IMR-90 (cell line): ENCODE data around the gene PHC3. TPM values are rescaled to one million over a fixed set of nuclear protein-coding genes. Genes with fewer than 3 reads are reported as not detected.

Experiments used
- ATAC-seq: fragments of 200-7000 bp; cut with Tn5 transposase; 2 replicates; pipeline ENCODE4 v1.9.1; 2020; ENCODE audit warnings: low read depth, mild to moderate bottlenecking, moderate library complexity
- BruUV-seq: library from RNA; stranded (reverse); fragments of 400-500 nt; replicated peaks from 2 replicates; lab custom pipeline; 2021; lab: Mats Ljungman, UMichigan
- CTCF ChIA-PET: fragments of 300-600 bp; formaldehyde crosslinking; extraction: SDS; loops from one replicate; lab custom pipeline; 2021; ENCODE audit warnings: antibody characterized with exemption; lab: Yijun Ruan, JAX
- POLR2A ChIA-PET: fragments of 300-600 bp; sonication (Branson Sonifier 250); formaldehyde crosslinking; loops from one replicate; lab custom pipeline; 2022; ENCODE audit warnings: antibody characterized with exemption; ENCODE audit not compliant: unreplicated experiment; lab: Charles Lee
- DNase-seq: peaks from one replicate; pipeline ENCODE4 v3.0.0; 2013
- H2AFZ ChIP-seq: replicated peaks from 2 replicates; pipeline ENCODE3; 2013; ENCODE audit warnings: low read length, mild to moderate bottlenecking; ENCODE audit not compliant: poor library complexity
- H2AK5ac ChIP-seq: 2 replicates; pipeline ENCODE4 v1.6.1; 2013; ENCODE audit warnings: low read depth, low read length, inconsistent platforms
- H2AK9ac ChIP-seq: replicated peaks from 2 replicates; pipeline ENCODE3; 2013; ENCODE audit warnings: mild to moderate bottlenecking, low read depth, low read length, moderate library complexity; ENCODE audit not compliant: poor library complexity
- H2BK120ac ChIP-seq: 2 replicates; pipeline ENCODE4 v1.6.1; 2013; ENCODE audit warnings: low read depth, low read length, inconsistent platforms
- H2BK15ac ChIP-seq: 3 replicates; pipeline ENCODE4 v1.6.1; 2013; ENCODE audit warnings: low read depth, low read length, inconsistent platforms
- H2BK20ac ChIP-seq: 2 replicates; pipeline ENCODE4 v1.6.1; 2013; ENCODE audit warnings: low read depth, mild to moderate bottlenecking, inconsistent platforms, low read length, moderate library complexity
- H2BK5ac ChIP-seq: 2 replicates; pipeline ENCODE4 v1.6.1; 2013; ENCODE audit warnings: mild to moderate bottlenecking, low read depth, low read length, inconsistent platforms; ENCODE audit not compliant: poor library complexity, severe bottlenecking
- H3K14ac ChIP-seq: replicated peaks from 2 replicates; pipeline ENCODE4 v1.6.1; 2013; ENCODE audit warnings: low read depth, low read length, inconsistent platforms
- H3K18ac ChIP-seq: 2 replicates; pipeline ENCODE4 v1.6.1; 2013; ENCODE audit warnings: low read depth, low read length, control low read depth
- H3K23ac ChIP-seq: 2 replicates; pipeline ENCODE4 v1.6.1; 2013; ENCODE audit warnings: low read depth, low read length, inconsistent platforms
- H3K27ac ChIP-seq: 2 replicates; pipeline ENCODE4 v1.5.1; 2013; ENCODE audit warnings: mild to moderate bottlenecking, control low read depth, low read length; ENCODE audit not compliant: insufficient read depth
- H3K27me3 ChIP-seq: 2 replicates; pipeline ENCODE4 v1.6.1; 2013; ENCODE audit warnings: low read length; ENCODE audit not compliant: control insufficient read depth, insufficient read depth
- H3K36me3 ChIP-seq: 2 replicates; pipeline ENCODE4 v1.6.1; 2013; ENCODE audit warnings: low read length, mixed read lengths; ENCODE audit not compliant: control insufficient read depth, insufficient read depth
- H3K4ac ChIP-seq: 2 replicates; pipeline ENCODE4 v1.6.1; 2013; ENCODE audit warnings: low read depth, low read length, inconsistent platforms
- H3K4me1 ChIP-seq: 2 replicates; pipeline ENCODE4 v1.6.1; 2013; ENCODE audit warnings: low read length, mixed read lengths; ENCODE audit not compliant: control insufficient read depth, insufficient read depth
- H3K4me2 ChIP-seq: 2 replicates; pipeline ENCODE4 v1.6.1; 2013; ENCODE audit warnings: low read depth, mild to moderate bottlenecking, control low read depth, low read length, moderate library complexity
- H3K4me3 ChIP-seq: 2 replicates; pipeline ENCODE4 v1.5.1; 2013; ENCODE audit warnings: low read depth, mild to moderate bottlenecking, control low read depth, low read length, moderate library complexity; ENCODE audit not compliant: insufficient read depth
- H3K56ac ChIP-seq: 2 replicates; pipeline ENCODE4 v1.6.1; 2013; ENCODE audit warnings: low read length, inconsistent platforms; ENCODE audit not compliant: insufficient read depth; ENCODE audit errors: extremely low read depth
- H3K79me1 ChIP-seq, 2 experiments: 2 replicates each; pipeline ENCODE4 v1.6.1; 2013; ENCODE audit warnings: low read length in 2 of 2, inconsistent platforms in 1 of 2, low read depth in 1 of 2
- H3K9ac ChIP-seq: 2 replicates; pipeline ENCODE4 v1.6.1; 2013; ENCODE audit warnings: low read depth, low read length, control low read depth
- H3K9me1 ChIP-seq: 2 replicates; pipeline ENCODE4 v1.6.1; 2013; ENCODE audit warnings: low read length, inconsistent platforms; ENCODE audit not compliant: insufficient read depth
- H3K9me3 ChIP-seq: 2 replicates; pipeline ENCODE4 v1.6.1; 2013; ENCODE audit warnings: low read length; ENCODE audit not compliant: control insufficient read depth, insufficient read depth
- H4K20me1 ChIP-seq: 2 replicates; pipeline ENCODE4 v1.6.1; 2013; ENCODE audit warnings: low read length, inconsistent platforms; ENCODE audit not compliant: insufficient read depth
- H4K5ac ChIP-seq: 2 replicates; pipeline ENCODE4 v1.6.1; 2013; ENCODE audit warnings: mild to moderate bottlenecking, low read depth, low read length, control low read depth
- H4K8ac ChIP-seq, 2 experiments: 2 replicates each; pipeline ENCODE4 v1.6.1; 2013; ENCODE audit warnings: low read depth in 2 of 2, low read length in 2 of 2, control low read depth in 1 of 2, inconsistent platforms in 1 of 2
- H4K91ac ChIP-seq: 2 replicates; pipeline ENCODE4 v1.6.1; 2013; ENCODE audit warnings: low read depth, low read length, inconsistent platforms; ENCODE audit not compliant: insufficient read depth
- FOS ChIP-seq: fragments of 150-350 bp; IDR thresholded peaks from 2 replicates; pipeline ENCODE4 v1.6.1; 2016; ENCODE audit warnings: low read depth, low read length
- MAFK ChIP-seq: IDR thresholded peaks from 2 replicates; pipeline ENCODE4 v1.6.1; 2012; ENCODE audit warnings: low read depth, low read length, improper control_type of control experiment
- MAZ ChIP-seq: IDR thresholded peaks from 2 replicates; pipeline ENCODE4 v1.6.1; 2012; ENCODE audit warnings: low read depth, mild to moderate bottlenecking, low read length, improper control_type of control experiment, moderate library complexity, borderline replicate concordance
- NFE2L2 ChIP-seq: fragments of 150-350 bp; IDR thresholded peaks from 2 replicates; pipeline ENCODE4 v1.6.1; 2016; ENCODE audit warnings: low read depth, mild to moderate bottlenecking, low read length
- POLR2A ChIP-seq: IDR thresholded peaks from 2 replicates; pipeline ENCODE4 v1.6.1; 2012; ENCODE audit warnings: mild to moderate bottlenecking, low read depth, low read length
- RAD21 ChIP-seq: IDR thresholded peaks from 2 replicates; pipeline ENCODE4 v1.6.1; 2012; ENCODE audit warnings: low read length, improper control_type of control experiment
- RCOR1 ChIP-seq: IDR thresholded peaks from 2 replicates; pipeline ENCODE4 v1.6.1; 2012; ENCODE audit warnings: mild to moderate bottlenecking, low read length, improper control_type of control experiment; ENCODE audit not compliant: insufficient replicate concordance
- RFX5 ChIP-seq: IDR thresholded peaks from 2 replicates; pipeline ENCODE4 v1.8.0; 2012; ENCODE audit warnings: low read depth, mild to moderate bottlenecking, low read length, moderate library complexity
- WGBS, 2 experiments: methylation state at CpG; one replicate each; pipeline versions ENCODE4 v1.1.5 to v1.1.7; 2013; ENCODE audit warnings: missing lambda C conversion rate in 2 of 2; ENCODE audit not compliant: insufficient read length in 1 of 2; ENCODE audit errors: extremely low coverage in 2 of 2; 5-methylcytosine and 5-hydroxymethylcytosine counted together
- dilution Hi-C: fragments of 300-500 bp; cut with HindIII; formaldehyde crosslinking; loops from one replicate; pipeline ENCODE4 v1.14.3; 2018; ENCODE audit warnings: low sequenced_read_pairs; ENCODE audit not compliant: unreplicated experiment
- in situ Hi-C: fragments of 300-500 bp; cut with MboI; formaldehyde crosslinking; loops from 3 replicates; pipeline ENCODE4 v1.14.3; 2019; ENCODE audit warnings: low sequenced_read_pairs, inconsistent platforms, mixed read lengths
- intact Hi-C: fragments of 100-400 bp; cut with micrococcal nuclease; formaldehyde crosslinking; loops from 2 replicates; pipeline ENCODE4 v1.10.0; 2022
- polyA plus RNA-seq, 3 experiments: library from polyadenylated mRNA; depleted of rRNA; stranded (reverse); fragments of >200 nt; gene quantifications; 2 replicates each; pipeline ENCODE4 v1.2.3, GENCODE V29; 2012; ENCODE audit warnings: low replicate concordance in 1 of 3
- total RNA-seq: library from RNA; depleted of rRNA; stranded (reverse); fragments of >200 nt; gene quantifications from 2 replicates; pipeline ENCODE4 v1.2.3, GENCODE V29; 2012
- TF ChIP-seq, protein P1 (sequence below): fragments of 150-350 bp; IDR thresholded peaks from 2 replicates; pipeline ENCODE4 v1.6.1; 2017; ENCODE audit warnings: mild to moderate bottlenecking, antibody characterized with exemption, low read length, low read depth
- TF ChIP-seq, protein P2 (sequence below): fragments of 150-350 bp; IDR thresholded peaks from 2 replicates; pipeline ENCODE4 v1.6.1; 2016; ENCODE audit warnings: low read depth, mild to moderate bottlenecking, low read length, moderate library complexity, borderline replicate concordance

The PHC3 gene
- total and polyA plus RNA-seq, 2 of the 4 experiments (the other 2 are of a cell fraction) = 18.3 to 26.3 TPM

DNA sequence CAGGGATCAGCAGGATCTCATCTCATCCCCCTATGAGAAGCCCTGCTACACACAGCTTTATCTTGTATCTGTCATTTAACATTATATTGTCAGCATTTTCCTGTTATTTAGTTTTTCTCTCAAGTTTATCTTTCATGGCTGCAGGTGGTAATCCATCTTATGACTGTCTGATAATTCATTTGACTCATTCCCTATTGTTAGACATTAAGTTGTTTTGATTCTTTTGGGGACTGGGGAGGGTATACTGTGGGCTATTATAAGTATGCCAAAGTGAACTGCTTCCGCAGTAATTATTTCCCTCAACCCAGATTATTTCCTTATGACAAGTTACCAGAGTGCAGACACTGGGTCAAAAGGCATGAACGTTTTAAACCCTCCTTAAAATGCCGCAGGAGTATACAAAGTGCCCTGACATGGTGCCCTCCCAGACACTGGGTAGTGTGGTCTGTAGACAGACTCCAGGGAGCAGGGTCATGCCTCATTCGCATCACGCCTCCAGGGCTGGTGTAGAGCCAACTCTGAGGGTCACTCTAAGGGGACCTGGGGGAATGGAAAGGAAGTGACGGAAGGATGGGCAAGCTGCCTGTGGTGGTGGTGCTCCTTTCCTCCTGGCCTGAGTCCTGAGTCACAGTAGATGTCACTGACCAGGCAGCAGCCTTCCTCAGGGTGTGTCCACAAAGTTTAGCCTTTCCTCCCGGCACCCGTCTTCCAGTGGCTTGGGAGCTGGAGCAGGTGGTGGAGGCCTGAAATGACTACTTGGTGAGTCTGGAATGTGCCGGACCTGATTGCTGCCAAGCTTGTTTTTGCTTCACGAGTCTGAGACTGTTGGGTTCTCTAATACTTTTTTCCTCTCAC is 132.2 kb downstream of the PHC3 start:
- DNase-seq = peak; percentile 23
- Histone ChIP-seq H3K79me1 (no peaks in the 10 kb centered on the region), H3K9me3 (no peaks in the 10 kb centered on the region), H2BK5ac (no peak overlapping the region), H4K20me1 (no peaks in the 10 kb centered on the region), H3K18ac (no peak overlapping the region), H3K27me3 (peaks cover 3% of the 10 kb centered on the region; the same call in 1 of the 2 replicates), H2AFZ (peak overlapping the region; percentile 5), H2AK9ac (no peak overlapping the region), H2BK20ac (no peak overlapping the region), H4K8ac (no peak overlapping the region), H3K36me3 (no peaks in the 10 kb centered on the region), H3K9ac (no peak overlapping the region), H2BK120ac (no peak overlapping the region), H3K14ac (no peak overlapping the region), H2AK5ac (no peak overlapping the region), H3K4me2 (no peak overlapping the region), H3K4ac (no peak overlapping the region), H3K4me3 (no peak overlapping the region), H3K27ac (no peak overlapping the region), H3K4me1 (no peaks in the 10 kb centered on the region), H4K91ac (no peak overlapping the region), H4K5ac (no peak overlapping the region), H3K56ac (no peak overlapping the region), H3K23ac (no peak overlapping the region), H3K9me1 (no peaks in the 10 kb centered on the region), H2BK15ac (no peak overlapping the region)
- ChIA-PET CTCF (interaction anchor here (0.6 to 1.0 kb wide), 2 partner anchors 9 to 24 kb away, joined by 3 read pairs; no protein-coding TSS in a partner anchor), POLR2A (no interaction called here)
- BruUV-seq = no TSS peak
- no peak for TF ChIP-seq RAD21
- TF ChIP-seq, protein P1, sequence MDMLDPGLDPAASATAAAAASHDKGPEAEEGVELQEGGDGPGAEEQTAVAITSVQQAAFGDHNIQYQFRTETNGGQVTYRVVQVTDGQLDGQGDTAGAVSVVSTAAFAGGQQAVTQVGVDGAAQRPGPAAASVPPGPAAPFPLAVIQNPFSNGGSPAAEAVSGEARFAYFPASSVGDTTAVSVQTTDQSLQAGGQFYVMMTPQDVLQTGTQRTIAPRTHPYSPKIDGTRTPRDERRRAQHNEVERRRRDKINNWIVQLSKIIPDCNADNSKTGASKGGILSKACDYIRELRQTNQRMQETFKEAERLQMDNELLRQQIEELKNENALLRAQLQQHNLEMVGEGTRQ = no peak
- TF ChIP-seq, protein P2, sequence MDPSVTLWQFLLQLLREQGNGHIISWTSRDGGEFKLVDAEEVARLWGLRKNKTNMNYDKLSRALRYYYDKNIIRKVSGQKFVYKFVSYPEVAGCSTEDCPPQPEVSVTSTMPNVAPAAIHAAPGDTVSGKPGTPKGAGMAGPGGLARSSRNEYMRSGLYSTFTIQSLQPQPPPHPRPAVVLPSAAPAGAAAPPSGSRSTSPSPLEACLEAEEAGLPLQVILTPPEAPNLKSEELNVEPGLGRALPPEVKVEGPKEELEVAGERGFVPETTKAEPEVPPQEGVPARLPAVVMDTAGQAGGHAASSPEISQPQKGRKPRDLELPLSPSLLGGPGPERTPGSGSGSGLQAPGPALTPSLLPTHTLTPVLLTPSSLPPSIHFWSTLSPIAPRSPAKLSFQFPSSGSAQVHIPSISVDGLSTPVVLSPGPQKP = no peak
- TF ChIP-seq NFE2L2 = no peak
- TF ChIP-seq RFX5 = no peak
- no peak for TF ChIP-seq FOS
- no peak for TF ChIP-seq POLR2A
- TF ChIP-seq MAFK = no peak
- TF ChIP-seq RCOR1 = no peak
- no peak for TF ChIP-seq MAZ
- dilution Hi-C loops (no loop called here), intact Hi-C loops (no loop called here), in situ Hi-C loops (no loop called here)
- 90% methylated on average over 2 of the region's 10 CpGs; no CpG with 5 or more reads in 1 of the 2 experiments for WGBS, 2 experiments
- peak; percentile 35; the same call in 1 of the 2 replicates for ATAC-seq
